Uterus (tissue), 4 donors: ENCODE results near the gene ZRANB3. TPM values are rescaled to one million over a fixed set of nuclear protein-coding genes. Genes with fewer than 3 reads are reported as not detected.

Experiments
- DNase-seq, 2 donors: peaks; one replicate each; pipeline ENCODE4 v3.0.0-alpha.2; 2019 to 2020
- H3K27ac ChIP-seq, 2 donors: fragments of 200-600 bp; sonication (generic); 1 replicate in 1 of 2; 2 replicates in 1 of 2; pipeline ENCODE4 v1.5.1; 2016 to 2018
- H3K27me3 ChIP-seq, 2 donors: fragments of 200-600 bp; sonication (generic); one replicate each; pipeline ENCODE4 v1.5.1; 2018 to 2019; ENCODE audit warnings: control low read depth in 1 of 2
- H3K36me3 ChIP-seq, 2 donors: fragments of 200-600 bp; sonication (generic); one replicate each; pipeline ENCODE4 v1.5.1; 2019; ENCODE audit warnings: control low read depth in 1 of 2
- H3K4me1 ChIP-seq, 2 donors: fragments of 200-600 bp; sonication (generic); one replicate each; pipeline ENCODE4 v1.5.1; 2018 to 2019; ENCODE audit warnings: control low read depth in 1 of 2
- H3K4me3 ChIP-seq, 2 donors: fragments of 200-600 bp; sonication (generic); 1 replicate in 1 of 2; 2 replicates in 1 of 2; pipeline ENCODE4 v1.5.1; 2018 to 2019; ENCODE audit warnings: mild to moderate bottlenecking in 1 of 2
- H3K9me3 ChIP-seq, 2 donors: fragments of 200-600 bp; sonication (generic); one replicate each; pipeline ENCODE4 v1.5.1; 2019; ENCODE audit warnings: control low read depth in 1 of 2
- CTCF ChIP-seq, 4 experiments: fragments of 200-600 bp in 2 of 4; fragments of 450-650 bp in 2 of 4; sonication (generic) in 2 of 4; IDR thresholded peaks; one replicate each; pipeline ENCODE4 v1.5.1; 2016 to 2019; ENCODE audit warnings: antibody characterized with exemption in 4 of 4, mild to moderate bottlenecking in 2 of 4, moderate library complexity in 1 of 4
- POLR2A ChIP-seq, 2 donors: fragments of 450-650 bp; IDR thresholded peaks; one replicate each; pipeline ENCODE4 v1.6.1; 2016; ENCODE audit warnings: antibody characterized with exemption in 2 of 2, mild to moderate bottlenecking in 1 of 2, moderate library complexity in 1 of 2
- intact Hi-C: fragments of 100-400 bp; cut with DNase I; formaldehyde crosslinking; loops from one replicate; pipeline ENCODE4 v1.15.1; 2023; ENCODE audit warnings: low total_unique reads
- total RNA-seq, 4 donors: library from RNA; depleted of rRNA in 3 of 4; stranded (reverse); fragments of >200 nt in 3 of 4; gene quantifications; one replicate each; pipeline versions ENCODE4 v1.1.0 to v1.2.4, GENCODE V29; 2014 to 2023
- donor health status: DM: yes; HTN: yes; CAD: no.

ZRANB3 gene
- total RNA-seq, 4 donors from 2014 or later: 1.8 to 24.3 (median 5.5) TPM

GRCh38 chr2:135186054-135186453 is 345.0 kb downstream of the ZRANB3 start:
- Histone ChIP-seq H3K36me3 (no peaks in the 10 kb centered on the region), H3K4me1 (no peaks in the 10 kb centered on the region), H3K9me3 (peaks cover 0 to 15% of the 10 kb centered on the region in 2 donors), H3K27ac (no peak overlapping the region), H3K4me3 (no peak overlapping the region), H3K27me3 (no peaks in the 10 kb centered on the region)
- intact Hi-C loops: no loop called here
- DNase-seq: no peak
- no peak for TF ChIP-seq CTCF (IDR thresholded peaks at IDR 0.05)
- TF ChIP-seq POLR2A (IDR thresholded peaks at IDR 0.05): no peak

- H3K27me3 ChIP-seq: no peaks in the 10 kb centered on the region
- H3K4me1 ChIP-seq: no peaks in the 10 kb centered on the region
- H3K9me3 ChIP-seq: no peaks in the 10 kb centered on the region
- H3K27ac ChIP-seq: no peak overlapping the region
- no peak for TF ChIP-seq POLR2A (IDR thresholded peaks at IDR 0.05)
- TF ChIP-seq CTCF (IDR thresholded peaks at IDR 0.05): no peak
- H3K36me3 ChIP-seq: no peaks in the 10 kb centered on the region
- intact Hi-C loops: no loop called here
- DNase-seq: no peak
- no peak overlapping the region for H3K4me3 ChIP-seq
These were observed 347.2 kb downstream of the ZRANB3 start for GRCh38 chr2:135183822-135184221.

- no peaks in the 10 kb centered on the region for H3K9me3 ChIP-seq
- no peaks in the 10 kb centered on the region for H3K36me3 ChIP-seq
- no peaks in the 10 kb centered on the region for H3K4me1 ChIP-seq
- H3K27ac ChIP-seq: no peak overlapping the region
- DNase-seq: no peak
- no peaks in the 10 kb centered on the region for H3K27me3 ChIP-seq
- no peak overlapping the region for H3K4me3 ChIP-seq
- intact Hi-C loops: no loop called here
- TF ChIP-seq POLR2A (IDR thresholded peaks at IDR 0.05): no peak
- TF ChIP-seq CTCF (IDR thresholded peaks at IDR 0.05): no peak
These were observed 348.4 kb downstream of the ZRANB3 start for GRCh38 chr2:135182601-135183000.

- no peak for TF ChIP-seq POLR2A (IDR thresholded peaks at IDR 0.05)
- no peak for TF ChIP-seq CTCF (IDR thresholded peaks at IDR 0.05)
- intact Hi-C loops: no loop called here
These were observed 348.8 kb downstream of the ZRANB3 start for GRCh38 chr2:135182190-135182589.

GRCh38 chr2:135179689-135180088 is 351.3 kb downstream of the ZRANB3 start:
- Histone ChIP-seq H3K9me3 (no peaks in the 10 kb centered on the region), H3K27me3 (no peaks in the 10 kb centered on the region), H3K4me3 (no peak overlapping the region), H3K27ac (no peak overlapping the region), H3K36me3 (no peaks in the 10 kb centered on the region), H3K4me1 (no peaks in the 10 kb centered on the region)
- TF ChIP-seq CTCF (IDR thresholded peaks at IDR 0.05): no peak
- TF ChIP-seq POLR2A (IDR thresholded peaks at IDR 0.05): no peak
- intact Hi-C loops: no loop called here
- no peak for DNase-seq

More at GRCh38 chr2:135182190-135182589, 348.8 kb downstream of the ZRANB3 start:
- no peak overlapping the region for H3K27ac ChIP-seq
- H3K4me1 ChIP-seq: no peaks in the 10 kb centered on the region
- no peaks in the 10 kb centered on the region for H3K9me3 ChIP-seq
- no peaks in the 10 kb centered on the region for H3K27me3 ChIP-seq
- no peak for DNase-seq
- H3K36me3 ChIP-seq: no peaks in the 10 kb centered on the region
- no peak overlapping the region for H3K4me3 ChIP-seq
